K562 (cell line): ENCODE results near the gene BIN1. TPM values are rescaled to one million over a fixed set of nuclear protein-coding genes. Genes with fewer than 3 reads are reported as not detected.
A peak's percentile ranks its signal among the peaks of the same experiment; 100 is the strongest.

Experiments used
- ATF3 ChIP-seq, 2 experiments: fragments of 450-650 bp in 1 of 2; sonication (generic) in 1 of 2; formaldehyde crosslinking in 1 of 2; IDR thresholded peaks in 1 of 2; conservative IDR thresholded peaks in 1 of 2; 2 replicates each; pipeline versions ENCODE4 v1.6.1 to v1.8.1; 2016 to 2023; ENCODE audit warnings: mild to moderate bottlenecking in 2 of 2, moderate library complexity in 2 of 2, inconsistent platforms in 1 of 2, missing genetic modification reagents in 1 of 2
- CHD1 ChIP-seq: fragments of 200-600 bp; sonication (generic); IDR thresholded peaks from one replicate; pipeline ENCODE4 v1.6.1; 2012; ENCODE audit warnings: mild to moderate bottlenecking, moderate library complexity, low read length, inconsistent platforms
- CXXC5 ChIP-seq: fragments of 250-450 bp; sonication (Bioruptor Pico); IDR thresholded peaks from 2 replicates; pipeline ENCODE4 v1.8.0; 2022; ENCODE audit warnings: inconsistent platforms, mild to moderate bottlenecking, moderate library complexity
- DNMT1 ChIP-seq: fragments of 450-650 bp; IDR thresholded peaks from 2 replicates; pipeline ENCODE4 v1.6.1; 2016; ENCODE audit warnings: antibody characterized with exemption, mild to moderate bottlenecking
- FIP1L1 ChIP-seq: fragments of 200-400 bp; formaldehyde crosslinking; IDR thresholded peaks from 2 replicates; pipeline ENCODE4 v1.6.1; 2018; ENCODE audit warnings: mild to moderate bottlenecking, low read depth, low read length; ENCODE audit not compliant: poor library complexity, severe bottlenecking
- HMGXB4 ChIP-seq: sonication (generic); formaldehyde crosslinking; IDR thresholded peaks from 2 replicates; pipeline ENCODE4 v1.8.1; 2023; ENCODE audit warnings: mild to moderate bottlenecking, missing genetic modification reagents
- HSF4 ChIP-seq: fragments of 250-450 bp; sonication (Bioruptor Pico); IDR thresholded peaks from 2 replicates; pipeline ENCODE4 v2.1.2; 2022; ENCODE audit warnings: mild to moderate bottlenecking, moderate library complexity, borderline replicate concordance
- L3MBTL2 ChIP-seq: fragments of 450-650 bp; IDR thresholded peaks from 2 replicates; pipeline ENCODE4 v1.6.1; 2016; ENCODE audit warnings: mild to moderate bottlenecking, moderate library complexity
- MCM7 ChIP-seq, 2 experiments: fragments of 450-650 bp; IDR thresholded peaks; 2 replicates each; pipeline ENCODE4 v1.6.1; 2016 to 2018
- MED1 ChIP-seq: sonication (generic); formaldehyde crosslinking; IDR thresholded peaks from 2 replicates; pipeline ENCODE4 v1.8.1; 2023; ENCODE audit warnings: missing genetic modification reagents, borderline replicate concordance
- NFRKB ChIP-seq: fragments of 450-650 bp; IDR thresholded peaks from 2 replicates; pipeline ENCODE4 v1.6.1; 2016; ENCODE audit warnings: low read depth
- NR3C1 ChIP-seq: sonication (generic); formaldehyde crosslinking; IDR thresholded peaks from 2 replicates; pipeline ENCODE4 v1.8.1; 2022; ENCODE audit warnings: missing genetic modification reagents
- PHB2 ChIP-seq: fragments of 450-650 bp; IDR thresholded peaks from 2 replicates; pipeline ENCODE4 v1.6.1; 2017; ENCODE audit warnings: low read depth
- PTTG1 ChIP-seq: fragments of 450-650 bp; IDR thresholded peaks from 2 replicates; pipeline ENCODE4 v1.6.1; 2016; ENCODE audit warnings: low read depth, mild to moderate bottlenecking, missing genetic modification characterization, missing compliant biosample characterization
- RBM34 ChIP-seq: fragments of 200-400 bp; formaldehyde crosslinking; IDR thresholded peaks from 2 replicates; pipeline ENCODE4 v1.6.1; 2018; ENCODE audit warnings: low read length, borderline replicate concordance; ENCODE audit not compliant: insufficient read depth
- RNF2 ChIP-seq: sonication (generic); IDR thresholded peaks from 2 replicates; pipeline ENCODE4 v1.6.1; 2016
- SETDB1 ChIP-seq: IDR thresholded peaks from one replicate; pipeline ENCODE4 v1.6.1; 2012; ENCODE audit warnings: low read length, control low read depth, inconsistent platforms
- SMAD1 ChIP-seq: fragments of 150-350 bp; IDR thresholded peaks from 2 replicates; pipeline ENCODE4 v1.6.1; 2014; ENCODE audit warnings: low read length, low read depth; ENCODE audit not compliant: partially characterized antibody
- SMARCB1 ChIP-seq: IDR thresholded peaks from 2 replicates; pipeline ENCODE4 v1.6.1; 2011; ENCODE audit warnings: improper control_type of control experiment, low read depth; ENCODE audit not compliant: insufficient read length
- SUPT5H ChIP-seq: fragments of 450-650 bp; IDR thresholded peaks from 2 replicates; pipeline ENCODE4 v1.6.1; 2016
- ZNF592 ChIP-seq: fragments of 450-650 bp; IDR thresholded peaks from 2 replicates; pipeline ENCODE4 v1.6.1; 2017; ENCODE audit warnings: antibody characterized with exemption, mild to moderate bottlenecking
- ZNF644 ChIP-seq: fragments of 200-800 bp; sonication (Bioruptor generic); IDR thresholded peaks from 2 replicates; pipeline ENCODE4 v1.6.1; 2016; ENCODE audit warnings: low read depth, missing genetic modification characterization, missing compliant biosample characterization
- polyA plus RNA-seq, 8 experiments: library from polyadenylated mRNA; depleted of rRNA in 4 of 8; stranded (reverse) in 5 of 8; unstranded in 3 of 8; fragments of >200 nt; fragmentation: Nextera tagmentation in 2 of 8; fragmentation: Illumina TruSeq in 1 of 8; extraction: Ambion mirVana in 2 of 8; extraction: Trizol in 1 of 8; gene quantifications; 2 replicates each; pipeline versions ENCODE4 v1.2.1 to v1.2.3, GENCODE V29; 2011 to 2014; ENCODE audit warnings: inconsistent platforms in 1 of 8, missing spikeins in 1 of 8
- total RNA-seq, 7 experiments: library from RNA; depleted of rRNA in 6 of 7; stranded (reverse); fragments of >200 nt in 6 of 7; fragmentation: Illumina TruSeq in 2 of 7; extraction: Trizol in 2 of 7; gene quantifications; 2 replicates each; pipeline versions ENCODE4 v1.2.1 to v1.2.3, GENCODE V29; 2011 to 2021; ENCODE audit warnings: low replicate concordance in 1 of 7

Gene BIN1
- total and polyA plus RNA-seq, 9 of the 15 experiments (the other 6 are each of a cell fraction or from before 2014, with no cell fraction given), result 0.04 to 2.8 (median 0.79) TPM; not detected in 1

- TF ChIP-seq FIP1L1, result no peak
- TF ChIP-seq ZNF644 (tag), result no peak
- TF ChIP-seq NFRKB, result no peak
- TF ChIP-seq ZNF592, result no peak
- no peak for TF ChIP-seq MCM7 (IDR thresholded peaks at IDR 0.05)
- TF ChIP-seq MED1, result no peak
- no peak for TF ChIP-seq CXXC5 (CRISPR knock-in tag)
- no peak for TF ChIP-seq PHB2
- TF ChIP-seq SUPT5H, result no peak
- TF ChIP-seq RNF2, result no peak
- no peak for TF ChIP-seq SMARCB1
- TF ChIP-seq DNMT1, result no peak
- no peak for TF ChIP-seq SETDB1
- no peak for TF ChIP-seq HMGXB4
- no peak for TF ChIP-seq PTTG1 (tag)
- no peak for TF ChIP-seq RBM34
- TF ChIP-seq NR3C1, result no peak
- no peak for TF ChIP-seq L3MBTL2
- no peak for TF ChIP-seq CHD1
- no peak for TF ChIP-seq HSF4 (CRISPR knock-in tag)
- peak; percentile 67 for TF ChIP-seq ATF3 (IDR thresholded peaks at IDR 0.05)
- 0 out of 2 replicates have a peak, but pooled peaks have one; percentile 30 for TF ChIP-seq ATF3 (CRISPR knock-in tag; conservative IDR thresholded peaks at IDR 0.05)
- TF ChIP-seq SMAD1, result no peak
Measured at GRCh38 chr2:127003070-127003800, 103.7 kb downstream of the BIN1 start (continued).
